ENCODE results near the gene NUMBL.

- TF ChIP-seq CTCF (IDR thresholded peaks at IDR 0.05 in 2 of 3, conservative IDR thresholded peaks at IDR 0.05 in 1 of 3; ENCODE audit: insufficient read depth in 2 of 3, low read depth in 1 of 3, low read length in 3 of 3), result no peak
- no peak for TF ChIP-seq EZH2 (IDR thresholded peaks at IDR 0.05; ENCODE audit: borderline replicate concordance, low read depth, low read length)
- TF ChIP-seq ZBTB1 (CRISPR knock-in tag; IDR thresholded peaks at IDR 0.05; ENCODE audit: borderline replicate concordance, low read depth), result no peak
- TF ChIP-seq SP2 (IDR thresholded peaks at IDR 0.05; ENCODE audit: extremely low read depth, low read depth, low read length, poor library complexity, severe bottlenecking), result no peak
- no peak for TF ChIP-seq HDAC1 (IDR thresholded peaks at IDR 0.05)
- no peak for TF ChIP-seq CEBPB (tag; IDR thresholded peaks at IDR 0.05)
- no peak for TF ChIP-seq ZNF384 (IDR thresholded peaks at IDR 0.05; ENCODE audit: low read depth, low read length)
- TF ChIP-seq ZBTB33 (CRISPR knock-in tag; IDR thresholded peaks at IDR 0.05), result no peak
These were observed 18.4 kb downstream of the NUMBL start for GRCh38 chr19:40672038-40672437.

Data from K562 (cell line).